ENCODE results near the gene NIPAL4. TPM values are rescaled to one million over a fixed set of nuclear protein-coding genes. Genes with fewer than 3 reads are reported as not detected.

NIPAL4 gene
- polyA plus RNA-seq, 2 of the 4 experiments (the other 2 are of a cell fraction), result 8.6 to 8.9 TPM

GRCh38 chr5:157455057-157455456 lies 5.0 kb upstream of the NIPAL4 start:
- ChIA-PET POLR2A (no interaction called here), CTCF (interaction anchor here (1.2 to 1.8 kb wide), 2 partner anchors 17 to 22 kb away, joined by 3 to 4 read pairs; no protein-coding TSS in a partner anchor)
- peaks cover 8% of the 10 kb centered on the region for H3K4me1 ChIP-seq
- no peaks in the 10 kb centered on the region for H3K9me3 ChIP-seq
- no peak overlapping the region for H3K27ac ChIP-seq
- H3K4me2 ChIP-seq, result no peak overlapping the region
- no peak for ATAC-seq
- no peak for FAIRE-seq
- DNase-seq (ENCODE audit: low read depth in 1 of 2, low spot score in 1 of 2), result no peak
- no peak for TF ChIP-seq HES2 (IDR thresholded peaks at IDR 0.05)
- TF ChIP-seq BCL3 (IDR thresholded peaks at IDR 0.05), result no peak
- no peak for TF ChIP-seq JUNB (IDR thresholded peaks at IDR 0.05)
- TF ChIP-seq CEBPB (IDR thresholded peaks at IDR 0.05), result no peak
- TF ChIP-seq HMGXB4 (CRISPR knock-in tag; IDR thresholded peaks at IDR 0.05; ENCODE audit: borderline replicate concordance), result no peak
- no peak for TF ChIP-seq TFCP2L1 (CRISPR knock-in tag; IDR thresholded peaks at IDR 0.05)
- TF ChIP-seq FOXS1 (CRISPR knock-in tag; IDR thresholded peaks at IDR 0.05), result no peak
- WGBS (ENCODE audit: missing lambda C conversion rate), result 83% methylated on average over 7 of the region's 7 CpGs
- no peak overlapping the region for H3K4me3 ChIP-seq

- TF ChIP-seq RFX5 (IDR thresholded peaks at IDR 0.05) (no peak), CTCF (IDR thresholded peaks at IDR 0.05) (no peak), EP300 (IDR thresholded peaks at IDR 0.05) (no peak), EHMT2 (IDR thresholded peaks at IDR 0.05; ENCODE audit: low read depth) (no peak), POLR2A (IDR thresholded peaks at IDR 0.05; ENCODE audit: low read length) (no peak)
- H3K4me3 ChIP-seq, result no peak overlapping the region
- ATAC-seq (no peak), FAIRE-seq (no peak), DNase-seq (ENCODE audit: low read depth in 1 of 2, low spot score in 1 of 2) (no peak)
- ChIA-PET CTCF (interaction anchor here (0.6 to 2.0 kb wide), 4 partner anchors 13 to 231 kb away, joined by 3 to 10 read pairs (median 4); no protein-coding TSS in a partner anchor), POLR2A (no interaction called here)
- H3K27ac ChIP-seq, result no peak overlapping the region
- peaks cover 14% of the 10 kb centered on the region for H3K4me1 ChIP-seq
- 85% methylated on average over 5 of the region's 5 CpGs for WGBS (ENCODE audit: missing lambda C conversion rate)
- no peak overlapping the region for H3K4me2 ChIP-seq
- H3K9me3 ChIP-seq, result no peaks in the 10 kb centered on the region
These were observed 3.7 kb upstream of the NIPAL4 start for GRCh38 chr5:157456301-157456700.

- CTCF ChIA-PET, result interaction anchor here (0.6 to 2.0 kb wide), 6 partner anchors 12 to 362 kb away, joined by 3 to 10 read pairs (median 4); no protein-coding TSS in a partner anchor
- DNase-seq (ENCODE audit: low read depth in 1 of 2, low spot score in 1 of 2), result no peak
- WGBS (ENCODE audit: missing lambda C conversion rate), result 85% methylated on average over 5 of the region's 5 CpGs
- H3K4me2 ChIP-seq, result no peak overlapping the region
- H3K27ac ChIP-seq, result no peak overlapping the region
- H3K9me3 ChIP-seq, result no peaks in the 10 kb centered on the region
- TF ChIP-seq ATOH8 (CRISPR knock-in tag; IDR thresholded peaks at IDR 0.05; ENCODE audit: low read depth) (no peak), EHF (CRISPR knock-in tag; IDR thresholded peaks at IDR 0.05) (no peak), HEYL (CRISPR knock-in tag; IDR thresholded peaks at IDR 0.05) (no peak), FOXS1 (CRISPR knock-in tag; IDR thresholded peaks at IDR 0.05) (no peak), SREBF2 (IDR thresholded peaks at IDR 0.05) (no peak), CBX8 (IDR thresholded peaks at IDR 0.05) (no peak), BCL3 (IDR thresholded peaks at IDR 0.05) (no peak), PHF8 (IDR thresholded peaks at IDR 0.05; ENCODE audit: borderline replicate concordance, low read depth) (no peak), CTCF (IDR thresholded peaks at IDR 0.05) (no peak), EP300 (IDR thresholded peaks at IDR 0.05) (no peak), HOXB5 (CRISPR knock-in tag; IDR thresholded peaks at IDR 0.05) (no peak), CHD4 (IDR thresholded peaks at IDR 0.05; ENCODE audit: borderline replicate concordance) (no peak), EHMT2 (IDR thresholded peaks at IDR 0.05; ENCODE audit: low read depth) (no peak), JUN (IDR thresholded peaks at IDR 0.05) (no peak), HES2 (IDR thresholded peaks at IDR 0.05) (no peak), CBX2 (IDR thresholded peaks at IDR 0.05; ENCODE audit: borderline replicate concordance, low read depth) (no peak)
- peaks cover 21% of the 10 kb centered on the region for H3K4me1 ChIP-seq
- no peak overlapping the region for H3K4me3 ChIP-seq
- no peak for ATAC-seq
- no peak for FAIRE-seq
- POLR2A ChIA-PET, result no interaction called here
These were observed 2.6 kb upstream of the NIPAL4 start for GRCh38 chr5:157457391-157457790.

Measured in A549 (cell line).